Thyroid gland (tissue), 4 donors: ENCODE measurements around the gene GFOD1.

Source experiments
- CTCF ChIP-seq, 6 experiments: fragments of 200-600 bp in 3 of 6; fragments of 450-650 bp in 3 of 6; sonication (generic) in 3 of 6; IDR thresholded peaks; one replicate each; pipeline ENCODE4 v1.5.1; 2016 to 2019; ENCODE audit warnings: antibody characterized with exemption in 6 of 6, mild to moderate bottlenecking in 2 of 6, inconsistent platforms in 1 of 6, moderate library complexity in 1 of 6
- POLR2A ChIP-seq, 2 donors: fragments of 450-650 bp; IDR thresholded peaks; one replicate each; pipeline ENCODE4 v1.6.1; 2017; ENCODE audit warnings: antibody characterized with exemption in 2 of 2, mild to moderate bottlenecking in 2 of 2, moderate library complexity in 1 of 2

- no peak for TF ChIP-seq CTCF (IDR thresholded peaks at IDR 0.05)
- no peak for TF ChIP-seq POLR2A (IDR thresholded peaks at IDR 0.05)
These were observed 25.5 kb upstream of the GFOD1 start for GRCh38 chr6:13512900-13513299.
